SKM-1 (cell line): ENCODE data around the gene TTC34.
"Not testable (repeated sequence)": the region's sequence is repeated elsewhere in the genome, so short reads cannot be mapped to it uniquely, and the experiment has no call there.

Experiments
- DNase-seq: peaks from one replicate; lab custom pipeline; 2025; ENCODE audit not compliant: unreplicated experiment; lab: John Stamatoyannopoulos, UW

Gene TTC34

GRCh38 chr1:2630498-2631135 lies 170.9 kb downstream of the TTC34 start:
- no peak for DNase-seq

DNA sequence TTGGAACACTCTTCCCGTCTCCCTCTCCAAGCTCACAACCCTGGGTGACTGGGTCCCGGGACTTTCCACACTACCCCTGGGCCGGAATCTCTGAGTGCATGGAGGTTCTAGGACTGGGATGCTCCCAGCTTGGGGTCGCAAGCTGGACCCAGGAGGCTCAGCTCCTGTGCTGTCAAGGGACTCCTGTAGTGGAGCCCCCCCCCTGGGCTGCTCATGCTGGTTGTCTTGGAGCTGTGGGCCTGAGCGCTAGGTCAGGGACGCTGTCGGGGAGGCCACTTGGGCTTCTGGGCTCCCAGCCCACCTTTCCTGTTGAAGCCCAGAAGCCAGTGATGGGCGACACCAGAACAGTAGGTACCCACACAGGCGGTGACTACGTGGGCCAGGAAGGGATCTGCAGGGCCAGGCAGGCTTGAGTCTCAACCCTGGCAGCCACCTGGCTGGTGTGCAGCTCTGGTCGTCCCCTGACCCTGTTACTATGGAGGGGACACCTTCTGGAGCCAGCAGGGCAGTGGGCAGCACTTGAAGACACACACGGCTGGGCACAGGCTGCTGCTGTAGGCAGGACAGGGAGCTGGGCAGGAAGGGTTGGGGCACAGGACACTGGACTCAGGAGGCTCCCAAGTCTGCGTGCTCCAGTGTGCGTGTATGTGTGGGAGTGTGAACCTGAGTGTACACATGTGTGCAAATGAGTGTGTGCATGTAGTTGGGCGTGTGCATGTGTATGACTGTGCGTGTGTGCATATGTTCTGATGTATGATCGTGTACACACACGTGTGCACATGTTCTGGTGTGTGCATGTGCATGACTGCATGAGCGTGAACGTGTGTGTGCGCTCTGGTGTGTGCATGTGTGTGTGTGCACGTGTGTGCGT lies 171.6 kb downstream of the TTC34 start:
- no peak for DNase-seq

DNA sequence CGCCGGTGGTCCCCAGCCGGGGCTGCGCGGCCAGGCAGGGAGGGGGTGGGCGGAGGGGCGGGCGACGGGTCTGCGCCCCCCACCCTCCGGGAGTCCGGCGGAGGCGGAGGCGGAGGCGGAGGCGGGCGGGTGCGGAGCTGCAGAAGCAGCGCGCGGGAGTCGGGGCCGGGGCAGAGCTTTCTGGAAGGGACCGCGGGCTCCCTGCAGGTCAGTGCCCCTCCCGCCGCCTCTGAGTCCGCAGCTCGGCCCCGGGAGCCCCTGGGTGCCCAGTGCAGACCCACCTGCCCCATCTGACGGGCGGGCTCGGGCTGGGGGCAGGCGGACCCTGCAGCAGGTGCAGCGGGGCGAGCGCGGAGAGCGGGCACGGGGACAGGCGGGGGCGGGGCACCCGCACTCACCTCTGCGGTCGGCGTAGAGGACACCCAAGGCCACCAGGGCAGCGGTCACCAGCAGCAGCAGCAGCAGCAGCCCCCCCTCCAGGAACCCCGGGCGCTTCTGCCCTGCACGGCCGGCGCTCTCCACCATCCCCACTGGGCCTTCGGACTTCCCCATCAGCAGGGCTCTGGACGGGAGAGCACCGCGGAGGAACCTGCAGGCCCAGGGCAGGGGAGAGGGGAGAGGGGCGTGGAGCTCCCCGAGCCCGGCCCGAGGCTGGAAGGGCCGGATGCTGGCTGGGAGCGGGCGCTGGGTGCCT lies 172.4 kb downstream of the TTC34 start:
- DNase-seq = no peak

- no peak for DNase-seq
Measured at GRCh38 chr1:2628191-2628932, 173.1 kb downstream of the TTC34 start.

GRCh38 chr1:2627746-2628145 lies 173.7 kb downstream of the TTC34 start:
- no peak for DNase-seq

DNA sequence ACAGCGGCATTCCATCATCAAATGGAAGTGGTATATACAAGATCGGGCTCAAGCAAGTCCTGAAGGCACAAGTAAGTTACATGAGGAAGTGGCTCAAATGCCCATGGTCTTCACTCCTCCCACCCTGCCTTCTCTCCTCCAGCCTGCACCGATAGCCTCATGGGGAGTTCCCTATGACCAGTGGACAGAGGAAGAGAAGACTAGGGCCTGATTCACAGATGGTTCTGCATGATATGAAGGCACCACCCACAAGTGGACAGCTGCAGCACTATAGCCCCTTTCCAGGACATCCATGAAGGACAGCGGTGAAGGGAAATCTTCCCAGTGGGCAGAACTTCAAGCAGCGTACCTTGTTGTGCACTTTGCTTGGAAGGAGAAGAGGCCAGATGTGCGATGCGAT lies 175.7 kb downstream of the TTC34 start:
- DNase-seq = not testable (repeated sequence)

DNA sequence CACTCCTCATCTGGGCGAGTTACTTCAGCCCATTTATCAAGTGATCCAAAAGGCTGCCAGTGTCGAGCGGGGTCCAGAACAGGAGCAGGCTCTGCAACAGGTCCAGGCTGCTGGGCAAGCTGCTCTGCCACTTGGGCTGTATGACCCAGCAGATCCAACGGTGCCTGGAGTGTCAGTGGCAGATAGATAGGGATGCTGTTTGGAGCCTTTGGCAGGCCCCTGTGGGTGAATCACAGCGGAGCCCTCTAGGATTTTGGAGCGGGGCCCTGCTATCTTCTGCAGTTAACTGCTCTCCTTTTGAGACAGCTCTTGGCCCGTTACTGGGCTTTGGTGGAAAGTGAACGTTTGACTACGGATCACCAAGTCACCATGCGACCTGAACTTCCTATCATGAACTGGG lies 176.2 kb downstream of the TTC34 start:
- no peak for DNase-seq

- no peak for DNase-seq
Measured at GRCh38 chr1:2624735-2625300, 176.7 kb downstream of the TTC34 start.

DNA sequence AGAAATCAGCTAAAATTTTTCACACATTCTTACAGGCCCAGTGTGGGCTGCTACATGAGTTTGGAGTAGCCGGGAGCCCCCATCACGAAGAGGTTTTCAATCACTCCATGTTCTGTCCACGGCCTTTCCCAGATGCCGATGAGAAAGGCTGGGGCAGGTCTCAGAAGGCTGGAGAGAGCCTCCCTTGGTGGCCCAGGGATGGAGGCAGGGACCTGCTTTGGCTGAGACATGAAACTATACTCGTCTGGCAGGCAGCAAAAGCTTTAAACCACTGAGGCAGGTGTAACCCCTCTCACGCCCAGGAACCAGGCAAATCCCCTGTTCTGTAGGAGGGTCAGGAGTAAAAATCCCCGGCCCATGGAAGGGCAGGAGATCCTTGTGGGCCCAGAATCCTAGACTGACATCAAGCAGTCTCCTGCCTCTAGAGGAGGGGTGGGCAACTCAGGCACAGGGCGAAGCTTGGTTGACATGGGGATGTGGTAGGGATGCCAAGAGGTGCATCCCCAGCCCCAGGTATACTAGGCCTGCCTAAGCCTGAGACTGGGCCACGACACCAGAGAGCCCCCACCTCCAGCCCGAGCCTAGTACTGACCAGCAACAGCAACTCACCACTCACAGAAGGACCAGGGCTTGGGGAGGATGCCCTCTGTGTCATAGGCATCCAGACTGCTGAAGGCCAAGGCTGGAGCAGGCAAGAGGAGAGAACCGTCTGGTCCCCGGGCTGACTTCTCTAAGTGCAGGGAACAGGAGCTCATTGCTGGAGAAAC lies 177.7 kb downstream of the TTC34 start:
- DNase-seq = no peak

GRCh38 chr1:2617971-2618470 lies 183.5 kb downstream of the TTC34 start:
- DNase-seq = no peak

- DNase-seq = no peak
Measured at GRCh38 chr1:2614145-2614544, 187.3 kb downstream of the TTC34 start.

GRCh38 chr1:2612591-2613365 lies 188.7 kb downstream of the TTC34 start:
- no peak for DNase-seq

GRCh38 chr1:2611621-2612437 lies 189.7 kb downstream of the TTC34 start:
- no peak for DNase-seq

DNA sequence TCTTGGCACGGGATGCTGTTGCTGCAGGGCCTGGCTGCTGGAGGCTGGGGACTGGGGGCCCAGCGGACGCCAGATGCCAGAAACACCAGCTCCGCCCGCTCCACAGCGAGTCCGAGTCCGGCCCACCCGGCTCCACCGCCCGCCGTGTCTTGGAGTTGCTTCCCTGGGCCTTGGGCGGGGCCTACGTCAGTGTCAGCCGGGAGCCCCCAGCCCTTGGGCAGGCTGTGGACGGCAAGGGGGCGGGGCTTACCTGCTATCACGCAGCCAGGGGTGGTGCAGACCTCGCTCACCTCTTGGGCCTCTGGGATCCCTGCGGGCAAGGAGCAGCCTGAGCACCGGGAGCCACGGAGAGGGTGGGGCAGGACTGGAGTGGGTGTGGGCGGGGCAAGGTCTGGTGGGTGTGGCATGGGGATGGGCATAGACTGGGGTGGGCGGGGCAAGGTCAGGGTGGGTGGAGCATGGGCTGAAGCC lies 190.4 kb downstream of the TTC34 start:
- DNase-seq = no peak

DNA sequence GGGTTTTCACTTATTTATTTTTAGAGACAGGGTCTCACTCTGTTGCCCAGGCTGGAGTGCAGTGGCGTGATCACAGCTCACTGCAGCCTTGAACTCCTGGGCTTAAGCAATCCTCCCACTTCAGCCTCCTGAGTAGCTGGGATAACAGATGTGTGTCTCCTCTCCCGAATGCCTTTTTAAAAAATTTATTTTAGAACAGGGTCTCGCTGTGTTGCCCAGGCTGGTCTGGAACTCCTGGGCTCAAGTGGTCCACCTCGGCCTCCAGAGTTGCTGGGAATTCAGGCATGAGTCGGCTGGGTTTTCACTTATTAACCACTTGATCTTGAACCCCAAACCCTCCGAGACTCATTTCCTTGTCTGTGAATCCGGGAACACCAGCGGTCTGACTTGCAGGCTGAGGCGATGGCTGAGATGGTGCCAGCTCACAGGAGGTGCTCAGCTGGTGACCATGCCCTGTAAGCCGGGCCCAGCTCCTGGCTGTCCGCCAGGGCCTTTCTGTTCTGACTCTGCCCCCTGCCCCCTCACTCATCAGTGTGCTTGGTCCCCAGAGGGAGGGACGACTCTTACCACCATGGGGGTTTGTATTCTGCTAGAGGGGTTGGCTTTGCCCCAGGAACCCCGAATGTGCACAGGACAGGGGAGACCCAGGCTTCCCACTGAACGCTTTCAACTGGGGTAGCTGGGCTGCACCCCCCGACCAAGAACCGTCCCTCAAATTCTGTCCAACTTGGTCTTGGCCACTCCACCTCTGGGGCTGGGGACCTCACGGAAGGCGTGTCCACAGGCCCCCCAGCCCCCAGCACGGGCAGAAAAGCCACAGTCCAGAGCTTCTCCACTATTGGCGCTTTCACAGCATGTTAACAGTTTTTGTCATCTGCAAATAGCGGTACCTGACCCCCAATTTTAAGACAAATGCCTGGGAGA lies 191.2 kb downstream of the TTC34 start:
- DNase-seq = no peak

DNA sequence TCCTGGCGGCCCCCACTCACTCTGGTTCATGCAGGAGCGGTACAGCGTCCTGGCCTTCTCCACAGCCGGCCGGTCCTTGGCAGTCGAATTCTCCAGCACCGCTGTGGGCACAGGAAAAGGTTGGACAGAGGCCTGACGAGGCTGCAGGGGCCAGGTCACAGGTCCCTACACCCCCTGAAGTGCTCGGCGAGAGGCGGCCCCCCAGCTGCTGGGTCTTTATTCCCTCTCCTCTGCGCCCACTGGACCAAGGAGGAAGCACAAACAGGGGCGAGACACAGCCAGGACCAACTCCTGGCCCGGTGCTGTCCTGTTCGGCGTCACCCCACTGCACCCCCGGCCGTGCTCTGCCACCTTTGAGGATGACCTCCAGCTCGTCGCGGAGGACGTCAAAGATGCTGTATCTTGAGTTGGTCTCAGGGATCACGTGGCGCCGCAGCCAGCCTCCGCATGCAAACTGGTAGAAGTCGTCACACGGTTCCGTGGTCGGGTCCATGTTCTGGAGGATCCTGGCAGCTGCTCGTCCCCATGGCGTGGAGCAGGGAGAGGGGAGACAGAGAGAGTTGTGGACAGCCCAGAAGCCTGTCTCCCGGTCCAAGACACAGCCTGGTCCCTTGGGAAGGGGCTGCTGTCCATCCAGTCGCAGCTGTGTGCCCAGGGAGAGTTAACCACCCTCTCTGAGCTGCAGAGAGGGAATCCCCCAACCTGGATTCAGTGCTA lies 192.0 kb downstream of the TTC34 start:
- DNase-seq = no peak
